GM19328 (cell line): ENCODE results near the gene SLC9A7.

ENCODE experiments used
- ATAC-seq: cut with Tn5 transposase; IDR thresholded peaks from one replicate; pipeline ENCODE4 v1.9.1; 2021; ENCODE audit warnings: mild to moderate bottlenecking, moderate library complexity; ENCODE audit not compliant: unreplicated experiment

SLC9A7 gene

GRCh38 chrX:46575586-46575985 lies 183.3 kb downstream of the SLC9A7 start:
- ATAC-seq = no peak

GRCh38 chrX:46574774-46575381 lies 184.0 kb downstream of the SLC9A7 start:
- ATAC-seq = no peak

- no peak for ATAC-seq
Observed at GRCh38 chrX:46573892-46574773, 184.8 kb downstream of the SLC9A7 start.

DNA sequence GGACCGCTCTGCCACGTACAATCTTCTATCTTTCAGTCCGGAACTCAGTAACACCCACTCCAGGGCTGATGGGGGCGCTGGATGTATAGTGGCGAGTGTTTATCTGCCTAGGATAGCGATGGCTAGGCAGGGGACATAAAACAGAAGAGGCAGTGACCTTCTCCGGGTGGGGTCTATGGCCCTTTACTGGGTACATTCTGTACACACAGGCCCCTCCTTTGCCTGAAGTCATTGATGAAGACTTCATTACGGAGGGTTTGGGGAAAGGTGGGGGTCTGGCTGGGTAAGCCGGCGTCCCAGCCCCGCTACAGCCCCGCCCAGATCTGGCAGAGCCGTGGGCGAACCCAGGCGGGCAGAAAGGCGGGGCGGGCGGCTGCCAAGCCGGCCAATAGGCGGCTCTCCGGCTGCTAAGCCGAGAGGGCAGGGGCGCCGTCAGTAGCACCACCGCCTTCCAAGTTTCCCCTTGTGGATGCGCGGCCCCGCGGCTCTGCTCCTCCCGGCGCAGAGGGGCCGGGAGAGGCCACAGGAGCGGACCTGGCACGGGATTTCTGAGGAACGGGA lies 185.5 kb downstream of the SLC9A7 start, which contains the start of gene CHST7:
Gene CHST7, plus strand, starts transcription at position 435 of the 561 bp plus-strand sequence. CDS start 167 bp downstream, outside the sequence.
- ATAC-seq = no peak

- peak; percentile 38 for ATAC-seq
Observed at GRCh38 chrX:46572340-46572936, 186.5 kb downstream of the SLC9A7 start.

- ATAC-seq = no peak
Observed at GRCh38 chrX:46571423-46572339, 187.2 kb downstream of the SLC9A7 start.

DNA sequence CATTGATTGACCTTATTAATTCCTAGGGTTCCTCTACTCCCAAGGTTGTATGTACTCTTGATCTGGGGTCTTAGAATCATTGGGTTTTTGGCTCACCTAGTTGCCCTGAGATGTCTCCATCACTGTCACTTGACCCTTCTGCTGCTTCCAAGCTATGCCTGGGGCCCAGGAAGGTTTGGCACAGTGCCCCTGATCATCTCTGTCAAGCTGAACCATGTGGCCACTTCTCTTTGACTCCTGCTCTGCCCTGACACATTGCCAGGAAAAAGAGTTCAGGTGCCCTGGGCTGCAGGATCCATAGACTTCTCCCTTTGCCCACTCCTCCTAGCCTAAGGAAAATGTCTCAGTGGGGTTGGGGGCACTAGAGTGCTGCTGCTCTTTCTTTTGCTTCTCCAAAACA lies 189.3 kb downstream of the SLC9A7 start:
- no peak for ATAC-seq

GRCh38 chrX:46567388-46567787 lies 191.5 kb downstream of the SLC9A7 start:
- ATAC-seq = no peak

- peak; percentile 96 for ATAC-seq
Observed at GRCh38 chrX:46561824-46562657, 196.9 kb downstream of the SLC9A7 start.

- ATAC-seq = no peak
Observed at GRCh38 chrX:46559062-46559461, 199.9 kb downstream of the SLC9A7 start.

GRCh38 chrX:46554942-46555341 lies 204.0 kb downstream of the SLC9A7 start:
- ATAC-seq = no peak

DNA sequence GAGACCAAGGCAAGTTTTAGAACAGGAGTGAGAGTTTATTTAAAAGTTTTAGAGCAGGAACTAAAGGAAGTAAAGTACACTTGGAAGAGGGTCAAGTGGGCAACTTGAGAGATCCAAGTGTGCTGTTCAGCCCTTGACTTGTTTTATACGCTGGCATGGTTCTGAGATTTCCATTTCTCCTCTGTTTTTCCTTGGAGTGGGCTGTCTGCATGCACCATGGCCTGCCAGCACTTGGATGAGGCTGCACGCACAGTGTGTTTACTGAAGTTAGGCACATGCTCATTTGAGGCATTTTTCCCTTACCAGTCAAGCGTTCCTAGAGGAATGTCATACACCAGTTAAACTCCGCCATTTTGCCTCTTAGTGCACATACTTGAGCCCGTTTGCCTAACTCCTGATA lies 205.0 kb downstream of the SLC9A7 start:
- ATAC-seq = no peak

DNA sequence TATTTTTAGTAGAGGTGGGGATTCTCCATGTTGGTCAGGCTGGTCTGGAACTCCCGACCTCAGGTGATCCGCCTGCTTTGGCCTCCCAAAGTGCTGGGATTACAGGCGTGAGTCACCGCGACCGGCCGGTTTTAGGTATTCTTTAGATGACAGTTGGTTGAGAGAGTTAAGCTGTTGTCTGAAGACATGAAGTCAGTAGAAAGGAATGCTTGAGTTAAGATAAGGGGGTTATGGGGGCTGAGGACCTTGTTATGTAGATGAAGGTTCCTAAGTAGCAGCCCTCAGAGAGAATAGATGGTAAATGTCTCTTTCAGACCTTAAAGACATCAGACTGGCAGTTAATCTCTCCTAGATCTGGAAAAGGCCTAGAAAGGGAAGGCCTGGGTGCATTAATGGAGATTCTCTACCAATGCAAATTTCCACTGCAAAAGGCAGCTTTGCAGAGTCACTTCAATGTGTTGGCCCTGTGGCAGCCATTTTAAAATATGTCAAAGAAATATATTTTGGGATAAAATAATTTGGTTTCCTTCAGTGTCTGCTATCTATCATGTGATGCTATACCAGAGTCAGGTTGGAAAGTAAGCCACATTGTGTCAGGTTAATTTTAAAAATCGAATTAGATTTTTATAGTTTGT lies 207.3 kb downstream of the SLC9A7 start:
- no peak for ATAC-seq

DNA sequence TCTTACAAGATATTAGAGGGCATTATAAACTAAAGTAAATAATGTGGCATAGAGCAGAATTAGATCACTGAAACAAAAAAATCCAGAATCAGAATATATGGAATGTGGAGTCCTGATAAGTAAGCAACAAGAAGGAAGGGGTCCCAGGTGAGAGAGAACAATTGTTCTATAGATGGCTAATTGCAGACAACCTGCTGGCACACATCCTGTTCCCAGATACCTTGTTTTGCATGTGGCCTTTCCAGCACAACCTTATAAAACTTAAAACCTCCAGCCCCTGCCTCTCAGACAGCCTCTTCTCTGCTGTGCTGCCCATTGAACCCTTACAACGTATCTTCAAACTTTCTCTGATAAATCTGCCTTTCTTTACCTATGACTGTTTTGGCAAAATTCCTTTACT lies 209.0 kb downstream of the SLC9A7 start:
- ATAC-seq = no peak
